GM10266 (cell line): ENCODE data around the gene MAPK11.

Source experiments
- DNase-seq: peaks from one replicate; pipeline ENCODE4 v3.0.0; 2012; ENCODE audit errors: extremely low spot score
- CTCF ChIP-seq: IDR thresholded peaks from 2 replicates; pipeline ENCODE4 v1.5.1; 2012; ENCODE audit warnings: mild to moderate bottlenecking, low read depth; ENCODE audit not compliant: control insufficient read depth, insufficient read depth; ENCODE audit errors: missing control alignments

The MAPK11 gene

GRCh38 chr22:50262460-50262911 lies 7.7 kb downstream of the MAPK11 start:
- DNase-seq = no peak
- no peak for TF ChIP-seq CTCF

- no peak for TF ChIP-seq CTCF
- DNase-seq = peak; percentile 92
Measured at GRCh38 chr22:50261615-50262459, 8.3 kb downstream of the MAPK11 start, which contains the start of gene MAPK12. MAPK12 (minus strand) TSS chr22:50261683; CDS start chr22:50261509, 174 bp downstream.

GRCh38 chr22:50260801-50261614 lies 9.2 kb downstream of the MAPK11 start:
- peak; percentile 82 for DNase-seq

GRCh38 chr22:50260434-50260800 lies 9.8 kb downstream of the MAPK11 start:
- TF ChIP-seq CTCF = no peak
- no peak for DNase-seq

More at GRCh38 chr22:50260801-50261614, 9.2 kb downstream of the MAPK11 start:
- TF ChIP-seq CTCF = no peak

- DNase-seq = no peak
- TF ChIP-seq CTCF = no peak
Measured at GRCh38 chr22:50259302-50259701, 10.9 kb downstream of the MAPK11 start.

GRCh38 chr22:50258361-50259292 lies 11.6 kb downstream of the MAPK11 start:
- DNase-seq = no peak
- TF ChIP-seq CTCF = no peak
